H4 (cell line): Measurements from ENCODE around the gene SMPD3. TPM values are rescaled to one million over a fixed set of nuclear protein-coding genes. Genes with fewer than 3 reads are reported as not detected.
A peak's percentile ranks its signal among the peaks of the same experiment; 100 is the strongest.
"Not testable (repeated sequence)": the region's sequence is repeated elsewhere in the genome, so short reads cannot be mapped to it uniquely, and the experiment has no call there.

Experiments used
- DNase-seq: peaks from one replicate; pipeline ENCODE4 v3.0.0-alpha.2; 2015; ENCODE audit warnings: low spot score
- total RNA-seq: library from RNA; depleted of rRNA; stranded (reverse); fragments of >200 nt; shearing (Covaris generic); gene quantifications from 2 replicates; pipeline ENCODE4 v1.2.3, GENCODE V29; 2014; rRNA removed

SMPD3 gene
- not detected in 2 replicates for total RNA-seq

- peak; percentile 98 for DNase-seq
Observed at GRCh38 chr16:68448360-68448970, at the start of gene SMPD3. Gene SMPD3, minus strand, starts transcription at chr16:68448508. Its CDS starts 76,327 bp downstream, at chr16:68372181.

- DNase-seq: no peak
Observed at GRCh38 chr16:68496689-68497088, 48.4 kb upstream of the SMPD3 start.

GRCh38 chr16:68494261-68494660 lies 46.0 kb upstream of the SMPD3 start:
- not testable (repeated sequence) for DNase-seq

GRCh38 chr16:68493412-68494070 lies 45.2 kb upstream of the SMPD3 start:
- DNase-seq: no peak

GRCh38 chr16:68492543-68493411 lies 44.5 kb upstream of the SMPD3 start:
- no peak for DNase-seq

GRCh38 chr16:68492151-68492542 lies 43.8 kb upstream of the SMPD3 start:
- DNase-seq: no peak

GRCh38 chr16:68491576-68491950 lies 43.3 kb upstream of the SMPD3 start:
- DNase-seq: no peak

GRCh38 chr16:68490829-68491575 lies 42.7 kb upstream of the SMPD3 start:
- DNase-seq: peak; percentile 34

- no peak for DNase-seq
Observed at GRCh38 chr16:68490358-68490757, 42.0 kb upstream of the SMPD3 start.

GRCh38 chr16:68488554-68488953 lies 40.2 kb upstream of the SMPD3 start:
- no peak for DNase-seq

- no peak for DNase-seq
Observed at GRCh38 chr16:68487669-68488068, 39.4 kb upstream of the SMPD3 start.

GRCh38 chr16:68487203-68487514 lies 38.9 kb upstream of the SMPD3 start:
- DNase-seq: no peak

- no peak for DNase-seq
Observed at GRCh38 chr16:68486502-68487202, 38.3 kb upstream of the SMPD3 start.

GRCh38 chr16:68481636-68482035 lies 33.3 kb upstream of the SMPD3 start:
- DNase-seq: no peak

- no peak for DNase-seq
Observed at GRCh38 chr16:68480084-68480995, 32.0 kb upstream of the SMPD3 start.

- no peak for DNase-seq
Observed at GRCh38 chr16:68479271-68479670, 31.0 kb upstream of the SMPD3 start.

GRCh38 chr16:68478526-68479250 lies 30.4 kb upstream of the SMPD3 start:
- no peak for DNase-seq

- DNase-seq: no peak
Observed at GRCh38 chr16:68475071-68475470, 26.8 kb upstream of the SMPD3 start.

- no peak for DNase-seq
Observed at GRCh38 chr16:68473358-68474070, 25.2 kb upstream of the SMPD3 start.
